Skeletal muscle tissue (tissue), 4 donors: ENCODE results near the gene ITPK1. TPM values are rescaled to one million over a fixed set of nuclear protein-coding genes. Genes with fewer than 3 reads are reported as not detected.

Source experiments
- H3K27ac ChIP-seq: one replicate; pipeline ENCODE4 v1.7.0; 2013; ENCODE audit warnings: mild to moderate bottlenecking, low read depth, low read length, inconsistent platforms
- H3K27me3 ChIP-seq, 3 donors: one replicate each; pipeline ENCODE4 v1.7.0; 2013; ENCODE audit warnings: low read length in 3 of 3; ENCODE audit not compliant: control insufficient read depth in 3 of 3, insufficient read depth in 3 of 3
- H3K36me3 ChIP-seq, 3 donors: one replicate each; pipeline ENCODE4 v1.7.0; 2013; ENCODE audit warnings: low read length in 3 of 3; ENCODE audit not compliant: control insufficient read depth in 3 of 3, insufficient read depth in 3 of 3
- H3K4me1 ChIP-seq, 3 donors: one replicate each; pipeline ENCODE4 v1.7.0; 2013; ENCODE audit warnings: low read length in 3 of 3, mild to moderate bottlenecking in 3 of 3; ENCODE audit not compliant: control insufficient read depth in 3 of 3, insufficient read depth in 3 of 3
- H3K4me3 ChIP-seq, 3 donors: one replicate each; pipeline ENCODE4 v1.7.0; 2013; ENCODE audit warnings: low read length in 3 of 3
- H3K9ac ChIP-seq, 3 donors: one replicate each; pipeline ENCODE4 v1.7.0; 2013; ENCODE audit warnings: low read length in 3 of 3, mild to moderate bottlenecking in 3 of 3, moderate library complexity in 2 of 3, low read depth in 1 of 3
- H3K9me3 ChIP-seq, 3 donors: one replicate each; pipeline ENCODE4 v1.7.0; 2013; ENCODE audit warnings: low read length in 3 of 3; ENCODE audit not compliant: control insufficient read depth in 3 of 3
- total RNA-seq: library from RNA; depleted of rRNA; stranded (reverse); fragments of >200 nt; gene quantifications from one replicate; pipeline ENCODE4 v1.2.3, GENCODE V29; 2014
- donor health status: Osteomylitis.

ITPK1 gene
- total RNA-seq, 1 donor from 2014 or later = 4.7 TPM

DNA sequence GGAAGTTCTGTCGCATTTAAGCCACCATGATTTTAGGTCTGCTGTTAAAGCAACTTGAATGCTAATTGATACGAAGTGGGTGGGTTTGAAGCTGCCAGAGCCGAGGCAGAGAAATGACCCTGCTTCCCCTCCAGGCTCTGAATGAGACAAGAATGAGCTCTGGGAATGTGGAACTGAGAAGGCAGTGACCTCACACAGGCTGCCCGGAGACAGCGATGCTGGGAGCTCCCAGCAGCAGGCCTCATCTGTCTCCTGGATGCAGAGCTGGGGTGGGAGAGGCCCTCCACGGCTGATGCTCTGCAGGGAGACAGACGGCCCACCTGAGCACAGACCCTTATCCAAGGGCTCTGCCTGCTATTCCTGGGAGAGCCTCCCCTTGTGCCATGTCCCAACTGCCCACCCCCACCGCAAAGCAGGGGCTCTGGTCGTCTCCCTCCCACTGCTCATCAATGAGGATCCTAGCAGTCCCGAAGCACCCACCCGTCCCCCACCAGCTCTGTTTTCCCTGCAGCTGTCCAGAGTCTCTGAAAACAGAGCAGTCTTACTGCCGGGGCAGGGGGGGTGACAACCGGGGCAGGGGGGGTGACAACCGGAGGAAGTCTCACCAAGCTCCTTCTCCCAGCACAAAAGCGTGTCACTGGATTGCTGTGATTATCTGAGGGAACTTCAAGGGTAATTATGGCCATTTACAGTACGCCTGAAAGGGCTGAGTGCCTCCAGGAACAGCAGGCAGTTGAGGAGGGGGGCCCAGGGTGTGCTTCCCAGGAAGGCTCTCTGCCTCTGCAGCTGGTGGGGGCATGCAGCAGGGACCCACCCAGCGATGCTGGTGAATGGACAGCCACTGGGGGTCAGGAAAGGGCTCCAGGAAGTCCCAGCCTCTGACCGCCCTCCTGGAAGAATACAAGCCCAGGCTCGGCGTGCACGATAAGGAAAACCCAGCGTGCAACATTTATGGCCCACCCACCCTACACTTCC lies 125.0 kb downstream of the ITPK1 start:
- Histone ChIP-seq H3K4me3 (no peak overlapping the region), H3K9me3 (no peaks in the 10 kb centered on the region), H3K27ac (no peak overlapping the region), H3K27me3 (no peaks in the 10 kb centered on the region), H3K9ac (no peak overlapping the region), H3K36me3 (peaks cover 9% of the 10 kb centered on the region in 3 donors), H3K4me1 (peaks cover 4 to 14% (median 5%) of the 10 kb centered on the region in 3 donors)

DNA sequence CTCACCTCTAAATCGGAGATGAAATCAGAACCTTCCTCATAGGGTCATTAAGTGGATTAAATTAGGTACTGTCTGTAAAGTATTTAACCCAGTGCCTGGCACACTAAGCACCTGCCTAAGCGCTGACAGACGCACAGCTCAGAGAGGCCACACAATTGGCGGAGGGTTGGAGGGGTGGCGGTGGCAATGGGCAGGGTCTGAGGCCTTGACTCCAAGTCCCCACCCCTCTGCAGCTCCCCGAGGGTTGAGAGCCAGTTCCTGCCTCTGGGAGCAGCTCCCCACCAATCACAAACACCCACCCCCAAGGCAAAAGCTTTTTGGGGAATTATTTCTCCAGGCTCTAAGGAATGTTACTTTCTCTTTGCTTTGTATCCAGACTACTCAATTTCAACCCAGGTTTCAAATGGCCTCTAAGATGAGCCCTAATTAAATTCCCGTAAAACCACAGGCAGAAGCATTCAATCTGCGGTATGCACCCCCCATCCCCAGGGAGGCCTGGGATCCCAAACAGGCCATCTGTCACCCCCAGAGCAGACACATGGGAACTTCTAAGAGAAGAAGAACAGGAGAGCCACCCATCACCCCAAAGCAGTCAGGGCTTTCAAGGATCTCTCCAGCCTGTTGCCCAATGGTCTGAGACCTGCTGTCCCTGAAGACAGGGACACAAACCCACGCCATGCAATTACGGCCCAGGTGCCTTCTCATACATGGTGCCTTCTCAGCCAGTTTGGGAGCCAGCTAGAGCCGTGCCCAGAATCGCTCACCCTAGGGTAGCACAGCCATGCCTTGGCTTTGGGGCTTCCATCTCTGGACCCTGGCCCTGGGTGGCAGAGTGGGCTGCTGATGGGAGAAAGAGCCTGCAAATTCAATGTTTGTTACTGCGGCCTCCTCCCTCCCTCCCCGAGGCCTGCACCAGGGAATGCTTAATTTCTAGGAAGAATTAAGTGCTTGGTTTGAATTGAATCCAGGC lies 126.7 kb downstream of the ITPK1 start:
- Histone ChIP-seq H3K4me3 (no peak overlapping the region), H3K4me1 (peaks cover 4 to 15% (median 5%) of the 10 kb centered on the region in 3 donors), H3K27me3 (no peaks in the 10 kb centered on the region), H3K9ac (no peak overlapping the region), H3K27ac (no peak overlapping the region), H3K36me3 (peaks cover 9% of the 10 kb centered on the region in 3 donors), H3K9me3 (no peaks in the 10 kb centered on the region)

DNA sequence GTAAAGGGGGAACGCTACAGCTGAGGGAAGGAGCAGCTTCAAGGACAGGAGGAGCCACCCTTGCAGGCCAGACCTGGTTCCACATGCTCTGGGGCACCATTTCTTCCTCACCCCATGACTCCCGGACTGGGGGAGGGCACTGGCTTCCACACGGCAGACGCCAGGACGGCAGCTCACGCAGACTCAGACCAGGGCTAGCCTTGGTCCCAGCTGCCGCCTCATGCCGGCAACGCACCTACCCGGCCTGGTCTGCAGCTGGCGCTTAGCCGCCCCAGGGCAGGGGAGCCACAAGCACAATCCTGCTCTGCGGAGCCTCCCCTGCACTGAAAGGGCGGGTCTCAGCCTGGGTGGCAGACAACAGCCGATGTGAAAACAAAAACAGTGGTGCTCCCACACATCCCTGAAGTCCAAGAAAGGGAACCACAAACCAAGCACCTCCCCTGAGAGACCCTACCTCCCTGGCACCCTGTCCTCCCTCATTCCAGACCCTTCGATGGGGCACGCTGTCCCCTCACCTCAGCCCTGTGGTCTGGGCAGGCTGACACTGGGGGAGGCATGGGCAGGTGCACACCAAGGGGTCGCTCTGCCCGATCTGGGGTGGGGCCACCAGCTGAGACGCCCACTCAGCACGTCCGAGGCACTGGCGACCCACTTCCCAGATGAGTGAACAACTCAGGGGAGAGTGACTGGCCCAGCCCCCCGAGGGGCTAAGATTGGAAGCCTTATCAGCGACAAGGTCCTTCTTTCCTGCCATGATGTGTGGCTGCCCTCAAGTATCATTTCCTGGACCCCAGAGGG lies 127.8 kb downstream of the ITPK1 start:
- H3K4me3 ChIP-seq = no peak overlapping the region
- no peak overlapping the region for H3K27ac ChIP-seq
- no peak overlapping the region for H3K9ac ChIP-seq
- H3K9me3 ChIP-seq = no peaks in the 10 kb centered on the region
- no peaks in the 10 kb centered on the region for H3K27me3 ChIP-seq
- peaks cover 4 to 15% (median 5%) of the 10 kb centered on the region in 3 donors for H3K4me1 ChIP-seq
- H3K36me3 ChIP-seq = peaks cover 2 to 5% (median 2%) of the 10 kb centered on the region in 3 donors

DNA sequence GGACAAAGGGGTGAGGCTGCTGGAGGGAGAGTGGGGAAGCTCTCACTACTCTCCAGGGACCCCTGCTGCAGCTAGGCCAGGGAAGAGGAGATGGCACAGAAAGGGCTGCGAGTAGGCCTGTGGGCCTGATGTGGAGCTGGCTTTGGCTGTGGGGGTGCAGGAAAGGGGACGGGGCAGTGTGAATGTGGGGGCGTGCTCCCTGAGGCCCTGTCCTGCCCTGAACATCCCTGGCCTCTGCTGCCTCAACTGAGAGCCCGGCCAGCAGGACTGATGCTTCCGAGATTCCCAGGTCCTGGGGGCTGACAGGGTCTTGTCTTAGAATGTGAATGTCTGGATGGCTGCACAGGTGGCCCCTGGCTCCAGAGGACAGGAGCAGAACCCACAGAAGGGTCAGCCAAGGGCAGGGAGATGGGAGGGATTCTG lies 128.6 kb downstream of the ITPK1 start:
- H3K9ac ChIP-seq = no peak overlapping the region
- no peak overlapping the region for H3K4me3 ChIP-seq
- peaks cover 0 to 4% (median 0%) of the 10 kb centered on the region in 3 donors for H3K36me3 ChIP-seq
- no peak overlapping the region for H3K27ac ChIP-seq
- no peaks in the 10 kb centered on the region for H3K27me3 ChIP-seq
- H3K4me1 ChIP-seq = peaks cover 4 to 15% (median 5%) of the 10 kb centered on the region in 3 donors
- H3K9me3 ChIP-seq = peaks cover 0 to 3% (median 0%) of the 10 kb centered on the region in 3 donors

DNA sequence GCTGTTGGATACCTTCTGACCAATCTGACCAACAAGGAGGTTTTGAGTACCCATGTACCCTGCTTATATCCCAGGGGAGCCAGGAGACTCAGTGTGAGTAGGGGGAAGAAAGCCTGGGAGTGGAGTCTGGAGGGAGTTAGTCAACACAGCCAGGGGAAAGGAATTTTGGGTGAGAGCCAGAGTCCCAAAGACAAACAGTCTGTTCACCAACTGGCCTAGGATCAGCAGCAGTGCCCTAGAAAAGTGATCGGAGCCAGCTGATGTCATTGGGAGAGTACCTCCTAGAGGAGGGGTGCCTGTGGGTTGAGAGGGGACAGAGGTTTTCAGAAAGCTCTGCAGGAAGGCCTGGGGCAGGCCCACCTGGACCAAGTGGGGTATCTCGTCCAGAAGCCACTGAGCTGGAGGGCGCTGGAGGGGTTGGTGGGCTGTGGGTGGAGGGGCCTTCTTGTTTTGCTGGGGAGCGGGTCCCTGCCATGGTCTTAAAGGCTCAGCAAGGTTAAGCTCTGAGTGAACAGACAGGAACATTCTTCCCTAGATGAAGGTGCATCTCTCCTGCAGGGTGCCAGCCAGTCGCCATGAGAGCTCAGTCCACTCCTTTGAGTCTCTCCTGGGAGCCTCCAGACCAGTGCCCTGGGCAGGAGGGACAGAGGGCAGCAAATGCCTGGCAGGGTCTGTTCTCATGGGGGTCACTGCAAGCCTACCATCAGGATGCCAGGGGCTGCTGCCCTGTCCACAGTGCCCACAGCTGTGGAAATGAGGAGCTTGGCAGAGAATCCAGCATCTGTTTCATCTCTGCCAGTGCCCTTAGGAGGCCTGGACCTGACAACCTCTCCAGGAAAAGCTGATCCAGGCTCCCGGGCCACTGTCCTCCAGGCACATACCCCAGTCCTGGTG lies 129.2 kb downstream of the ITPK1 start:
- peaks cover 0 to 4% (median 3%) of the 10 kb centered on the region in 3 donors for H3K36me3 ChIP-seq
- no peak overlapping the region for H3K9ac ChIP-seq
- H3K27me3 ChIP-seq = no peaks in the 10 kb centered on the region
- no peak overlapping the region for H3K4me3 ChIP-seq
- no peak overlapping the region for H3K27ac ChIP-seq
- peaks cover 0 to 3% (median 0%) of the 10 kb centered on the region in 3 donors for H3K9me3 ChIP-seq
- H3K4me1 ChIP-seq = peaks cover 4 to 15% (median 5%) of the 10 kb centered on the region in 3 donors

DNA sequence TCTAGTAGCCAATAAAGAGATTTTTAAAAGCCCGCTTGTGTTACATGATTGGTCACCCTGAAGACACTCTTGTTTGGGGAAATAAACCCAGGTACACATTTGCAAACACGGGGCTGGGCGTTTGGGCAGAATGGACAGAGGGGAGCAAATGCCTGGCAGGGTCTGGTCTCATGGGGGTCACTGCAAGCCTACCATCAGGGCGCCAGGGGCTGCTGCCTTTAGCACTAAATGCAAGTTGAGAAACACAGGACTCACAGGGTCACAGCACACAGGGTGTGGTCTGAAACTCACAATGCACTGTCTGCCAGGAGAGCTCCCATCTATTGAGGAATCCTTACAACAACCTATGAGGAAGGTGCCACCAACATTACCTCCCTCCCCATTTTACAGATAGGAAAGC lies 130.2 kb downstream of the ITPK1 start:
- Histone ChIP-seq H3K4me3 (no peak overlapping the region), H3K36me3 (peaks cover 0 to 4% (median 3%) of the 10 kb centered on the region in 3 donors), H3K27ac (no peak overlapping the region), H3K9me3 (peaks cover 0 to 3% (median 0%) of the 10 kb centered on the region in 3 donors), H3K4me1 (peaks cover 4 to 15% (median 5%) of the 10 kb centered on the region in 3 donors), H3K9ac (no peak overlapping the region), H3K27me3 (no peaks in the 10 kb centered on the region)

DNA sequence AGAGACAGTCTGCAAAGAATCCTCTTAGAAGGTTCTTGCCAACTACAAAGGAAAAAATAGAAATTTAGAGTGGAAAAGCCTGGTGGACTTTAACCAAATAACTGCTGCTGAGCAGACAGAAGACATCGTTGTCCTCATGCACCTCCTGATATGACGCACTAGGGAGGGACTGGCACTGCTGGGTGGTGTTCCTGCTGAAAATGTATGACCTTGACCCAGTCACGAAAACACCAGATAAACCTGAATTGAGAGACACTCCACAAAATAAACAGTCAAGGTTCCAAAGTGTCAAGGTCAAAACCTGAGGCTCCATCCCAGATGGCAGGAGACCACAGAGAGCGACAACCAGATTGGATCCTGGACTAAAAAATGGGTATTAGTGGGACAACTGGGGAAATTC lies 130.8 kb downstream of the ITPK1 start:
- H3K36me3 ChIP-seq = peaks cover 0 to 3% (median 2%) of the 10 kb centered on the region in 3 donors
- H3K9me3 ChIP-seq = peaks cover 0 to 3% (median 0%) of the 10 kb centered on the region in 3 donors
- H3K9ac ChIP-seq = no peak overlapping the region
- no peaks in the 10 kb centered on the region for H3K27me3 ChIP-seq
- peaks cover 4 to 15% (median 5%) of the 10 kb centered on the region in 3 donors for H3K4me1 ChIP-seq
- no peak overlapping the region for H3K4me3 ChIP-seq
- H3K27ac ChIP-seq = no peak overlapping the region

DNA sequence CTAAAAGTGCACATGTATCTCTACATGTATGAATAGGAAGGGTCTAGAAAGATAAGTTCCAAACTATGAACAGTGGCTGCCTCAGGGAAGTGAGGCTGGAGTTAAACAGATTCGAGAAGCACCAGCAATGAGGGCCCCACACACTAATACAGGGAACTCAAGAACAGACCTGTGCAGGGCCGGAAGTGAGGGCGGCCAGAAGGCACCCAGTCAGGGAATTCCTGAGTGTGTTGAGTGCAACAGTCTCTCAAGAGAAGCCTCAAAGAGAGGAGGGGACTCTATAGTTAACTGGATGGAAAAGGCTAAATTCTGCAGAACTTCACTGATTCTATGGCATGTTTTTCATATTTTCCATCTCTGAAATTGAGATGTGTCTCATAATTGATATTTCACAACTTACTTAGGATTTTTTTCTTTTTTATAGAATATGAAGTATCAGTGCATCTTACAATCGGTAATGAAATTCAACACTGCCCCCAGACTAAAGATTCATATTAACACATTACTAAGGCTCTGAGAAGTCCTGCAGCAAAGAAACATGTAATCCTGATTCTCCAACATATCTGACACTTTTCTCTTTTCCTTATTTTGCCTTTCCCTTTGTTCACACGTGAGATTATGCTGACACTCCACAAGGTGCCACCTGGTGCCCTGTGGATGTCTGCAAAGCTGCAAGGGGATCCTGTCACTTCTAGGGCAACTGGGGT lies 131.5 kb downstream of the ITPK1 start:
- H3K9me3 ChIP-seq = peaks cover 0 to 3% (median 0%) of the 10 kb centered on the region in 3 donors
- H3K4me3 ChIP-seq = no peak overlapping the region
- peaks cover 0 to 3% (median 2%) of the 10 kb centered on the region in 3 donors for H3K36me3 ChIP-seq
- no peak overlapping the region for H3K9ac ChIP-seq
- H3K27ac ChIP-seq = no peak overlapping the region
- H3K4me1 ChIP-seq = peaks cover 4 to 15% (median 5%) of the 10 kb centered on the region in 3 donors
- no peaks in the 10 kb centered on the region for H3K27me3 ChIP-seq
